Measurements from ENCODE around the gene ARHGAP22. TPM values are rescaled to one million over a fixed set of nuclear protein-coding genes. Genes with fewer than 3 reads are reported as not detected.

ARHGAP22 gene
- polyA plus RNA-seq, 4 donors, result 1.4 to 3.3 (median 1.9) TPM

- DNase-seq (ENCODE audit: low read depth in 4 of 4, low spot score in 2 of 4), result no peak
Measured at GRCh38 chr10:48455392-48456151, 149.3 kb downstream of the ARHGAP22 start.

- no peak for DNase-seq (ENCODE audit: low read depth in 4 of 4, low spot score in 2 of 4)
Measured at GRCh38 chr10:48455055-48455391, 149.8 kb downstream of the ARHGAP22 start.

- no peak for DNase-seq (ENCODE audit: low read depth in 4 of 4, low spot score in 2 of 4)
Measured at GRCh38 chr10:48454302-48455054, 150.4 kb downstream of the ARHGAP22 start.

- DNase-seq (ENCODE audit: low read depth in 4 of 4, low spot score in 2 of 4), result no peak
Measured at GRCh38 chr10:48453451-48454301, 151.2 kb downstream of the ARHGAP22 start.

GRCh38 chr10:48452879-48453412 lies 151.9 kb downstream of the ARHGAP22 start:
- no peak for DNase-seq (ENCODE audit: low read depth in 4 of 4, low spot score in 2 of 4)

- DNase-seq (ENCODE audit: low read depth in 4 of 4, low spot score in 2 of 4), result no peak
Measured at GRCh38 chr10:48451969-48452878, 152.6 kb downstream of the ARHGAP22 start.

GRCh38 chr10:48450741-48451466 lies 154.0 kb downstream of the ARHGAP22 start:
- no peak for DNase-seq (ENCODE audit: low read depth in 4 of 4, low spot score in 2 of 4)

- no peak for DNase-seq (ENCODE audit: low read depth in 4 of 4, low spot score in 2 of 4)
Measured at GRCh38 chr10:48450233-48450740, 154.6 kb downstream of the ARHGAP22 start.

- DNase-seq (ENCODE audit: low read depth in 4 of 4, low spot score in 2 of 4), result no peak
Measured at GRCh38 chr10:48449501-48450232, 155.2 kb downstream of the ARHGAP22 start.

GRCh38 chr10:48448796-48449195 lies 156.1 kb downstream of the ARHGAP22 start:
- DNase-seq (ENCODE audit: low read depth in 4 of 4, low spot score in 2 of 4), result no peak

- DNase-seq (ENCODE audit: low read depth in 4 of 4, low spot score in 2 of 4), result no peak
Measured at GRCh38 chr10:48447356-48448215, 157.3 kb downstream of the ARHGAP22 start.

- no peak for DNase-seq (ENCODE audit: low read depth in 4 of 4, low spot score in 2 of 4)
Measured at GRCh38 chr10:48446785-48447184, 158.1 kb downstream of the ARHGAP22 start.

- DNase-seq (ENCODE audit: low read depth in 4 of 4, low spot score in 2 of 4), result no peak
Measured at GRCh38 chr10:48445932-48446331, 158.9 kb downstream of the ARHGAP22 start.

- no peak for DNase-seq (ENCODE audit: low read depth in 4 of 4, low spot score in 2 of 4)
Measured at GRCh38 chr10:48444861-48445841, 159.7 kb downstream of the ARHGAP22 start.

- DNase-seq (ENCODE audit: low read depth in 4 of 4, low spot score in 2 of 4), result no peak
Measured at GRCh38 chr10:48444266-48444665, 160.6 kb downstream of the ARHGAP22 start.

- no peak for DNase-seq (ENCODE audit: low read depth in 4 of 4, low spot score in 2 of 4)
Measured at GRCh38 chr10:48442809-48443177, 162.1 kb downstream of the ARHGAP22 start.
